WTC11 (cell line): ENCODE data around the gene KNSTRN. TPM values are rescaled to one million over a fixed set of nuclear protein-coding genes. Genes with fewer than 3 reads are reported as not detected.

Source experiments
- ATAC-seq: fragments of 200-7000 bp; cut with Tn5 transposase; 2 replicates; pipeline ENCODE4 v1.10.0; 2021; ENCODE audit warnings: mild to moderate bottlenecking, moderate library complexity
- CTCF ChIA-PET: fragments of 300-600 bp; sonication (Branson Sonifier 250); formaldehyde crosslinking; loops from one replicate; lab custom pipeline; 2021; ENCODE audit warnings: antibody characterized with exemption; lab: Charles Lee
- POLR2A ChIA-PET: fragments of 350-600 bp; sonication (Branson Sonifier 250); formaldehyde crosslinking; loops from one replicate; lab custom pipeline; 2021; ENCODE audit warnings: antibody characterized with exemption; lab: Charles Lee
- DNase-seq: peaks from one replicate; pipeline ENCODE4 v3.0.0; 2021; ENCODE audit warnings: low spot score
- H3K27ac Mint-ChIP-seq: 2 replicates; pipeline ENCODE4 v1.8.0; 2021; ENCODE audit warnings: mixed read lengths
- H3K27me3 Mint-ChIP-seq: 2 replicates; pipeline ENCODE4 v1.8.0; 2021; ENCODE audit warnings: low read depth, mild to moderate bottlenecking, moderate library complexity, mixed read lengths
- H3K36me3 Mint-ChIP-seq: 2 replicates; pipeline ENCODE4 v1.8.0; 2021; ENCODE audit warnings: mixed read lengths
- H3K4me1 Mint-ChIP-seq: 2 replicates; pipeline ENCODE4 v1.8.0; 2022; ENCODE audit warnings: mixed read lengths
- H3K4me3 Mint-ChIP-seq: 2 replicates; pipeline ENCODE4 v1.8.0; 2021; ENCODE audit warnings: mild to moderate bottlenecking, moderate library complexity, mixed read lengths
- H3K9me3 Mint-ChIP-seq: 2 replicates; pipeline ENCODE4 v1.8.0; 2021; ENCODE audit warnings: mixed read lengths
- AFF4 ChIP-seq: sonication (generic); formaldehyde crosslinking; IDR thresholded peaks from 2 replicates; pipeline ENCODE4 v1.8.1; 2023; ENCODE audit warnings: mild to moderate bottlenecking, missing genetic modification reagents, borderline replicate concordance
- ATF1 ChIP-seq: sonication (generic); formaldehyde crosslinking; IDR thresholded peaks from 2 replicates; pipeline ENCODE4 v1.8.1; 2023; ENCODE audit warnings: mild to moderate bottlenecking, moderate library complexity, missing genetic modification reagents
- ATF6 ChIP-seq: sonication (generic); formaldehyde crosslinking; IDR thresholded peaks from 2 replicates; pipeline ENCODE4 v1.8.1; 2023; ENCODE audit warnings: mild to moderate bottlenecking, missing genetic modification reagents
- CREM ChIP-seq: sonication (generic); formaldehyde crosslinking; IDR thresholded peaks from 2 replicates; pipeline ENCODE4 v1.8.1; 2022; ENCODE audit warnings: mild to moderate bottlenecking, missing genetic modification reagents, moderate library complexity
- ESRRA ChIP-seq: sonication (generic); formaldehyde crosslinking; IDR thresholded peaks from 2 replicates; pipeline ENCODE4 v1.8.1; 2022; ENCODE audit warnings: mild to moderate bottlenecking, missing genetic modification reagents, borderline replicate concordance
- GABPB1 ChIP-seq: sonication (generic); formaldehyde crosslinking; IDR thresholded peaks from 2 replicates; pipeline ENCODE4 v1.8.1; 2023; ENCODE audit warnings: mild to moderate bottlenecking, missing genetic modification reagents
- NFATC4 ChIP-seq: fragments of 250-450 bp; sonication (Bioruptor Pico); IDR thresholded peaks from 2 replicates; pipeline ENCODE4 v1.9.0; 2021; ENCODE audit warnings: mild to moderate bottlenecking
- NR1H2 ChIP-seq: sonication (generic); formaldehyde crosslinking; IDR thresholded peaks from 2 replicates; pipeline ENCODE4 v1.9.0; 2021; ENCODE audit warnings: mild to moderate bottlenecking, moderate library complexity, missing genetic modification reagents
- PRRX2 ChIP-seq: fragments of 250-450 bp; sonication (Bioruptor Pico); IDR thresholded peaks from 2 replicates; pipeline ENCODE4 v1.8.0; 2021; ENCODE audit warnings: mild to moderate bottlenecking
- TEAD4 ChIP-seq: sonication (generic); formaldehyde crosslinking; IDR thresholded peaks from 2 replicates; pipeline ENCODE4 v1.8.0; 2022; ENCODE audit warnings: mild to moderate bottlenecking, missing genetic modification reagents
- ZNF232 ChIP-seq: sonication (generic); formaldehyde crosslinking; IDR thresholded peaks from 2 replicates; pipeline ENCODE4 v1.8.0; 2022; ENCODE audit warnings: mild to moderate bottlenecking, missing genetic modification reagents
- ZNF317 ChIP-seq: sonication (generic); formaldehyde crosslinking; IDR thresholded peaks from 2 replicates; pipeline ENCODE4 v1.8.1; 2023; ENCODE audit warnings: low read depth, mild to moderate bottlenecking, moderate library complexity, missing genetic modification reagents, borderline replicate concordance
- ZSCAN18 ChIP-seq: fragments of 250-450 bp; sonication (Bioruptor Pico); IDR thresholded peaks from 2 replicates; pipeline ENCODE4 v2.1.2; 2022; ENCODE audit warnings: mild to moderate bottlenecking, moderate library complexity
- total RNA-seq: library from RNA; stranded (reverse); gene quantifications from 3 replicates; pipeline ENCODE4 v1.2.3, GENCODE V29; 2021
- TF ChIP-seq, protein P1 (sequence below): sonication (generic); formaldehyde crosslinking; IDR thresholded peaks from 2 replicates; pipeline ENCODE4 v1.8.1; 2023; ENCODE audit warnings: mild to moderate bottlenecking, missing genetic modification reagents
- TF ChIP-seq, protein P2 (sequence below): sonication (generic); formaldehyde crosslinking; IDR thresholded peaks from 2 replicates; pipeline ENCODE4 v1.8.1; 2023; ENCODE audit warnings: mild to moderate bottlenecking, missing genetic modification reagents, moderate library complexity

KNSTRN gene
- total RNA-seq, 1 experiment from 2014 or later: 73.4 TPM

GRCh38 chr15:40410476-40410875 is 28.0 kb downstream of the KNSTRN start (continued):
- no peak for TF ChIP-seq AFF4 (CRISPR knock-in tag)
- TF ChIP-seq, protein P1, sequence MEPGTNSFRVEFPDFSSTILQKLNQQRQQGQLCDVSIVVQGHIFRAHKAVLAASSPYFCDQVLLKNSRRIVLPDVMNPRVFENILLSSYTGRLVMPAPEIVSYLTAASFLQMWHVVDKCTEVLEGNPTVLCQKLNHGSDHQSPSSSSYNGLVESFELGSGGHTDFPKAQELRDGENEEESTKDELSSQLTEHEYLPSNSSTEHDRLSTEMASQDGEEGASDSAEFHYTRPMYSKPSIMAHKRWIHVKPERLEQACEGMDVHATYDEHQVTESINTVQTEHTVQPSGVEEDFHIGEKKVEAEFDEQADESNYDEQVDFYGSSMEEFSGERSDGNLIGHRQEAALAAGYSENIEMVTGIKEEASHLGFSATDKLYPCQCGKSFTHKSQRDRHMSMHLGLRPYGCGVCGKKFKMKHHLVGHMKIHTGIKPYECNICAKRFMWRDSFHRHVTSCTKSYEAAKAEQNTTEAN (CRISPR knock-in tag): no peak
- no peak for TF ChIP-seq ATF1 (CRISPR knock-in tag)
- no peak for TF ChIP-seq ESRRA (CRISPR knock-in tag)
- TF ChIP-seq PRRX2 (CRISPR knock-in tag): no peak
- TF ChIP-seq ZNF317 (CRISPR knock-in tag): no peak
- no peak for TF ChIP-seq ZSCAN18 (CRISPR knock-in tag)
- no peak for TF ChIP-seq ZNF232 (CRISPR knock-in tag)
- TF ChIP-seq NR1H2 (CRISPR knock-in tag): no peak
- no peak for TF ChIP-seq ATF6 (CRISPR knock-in tag)
- TF ChIP-seq, protein P2, sequence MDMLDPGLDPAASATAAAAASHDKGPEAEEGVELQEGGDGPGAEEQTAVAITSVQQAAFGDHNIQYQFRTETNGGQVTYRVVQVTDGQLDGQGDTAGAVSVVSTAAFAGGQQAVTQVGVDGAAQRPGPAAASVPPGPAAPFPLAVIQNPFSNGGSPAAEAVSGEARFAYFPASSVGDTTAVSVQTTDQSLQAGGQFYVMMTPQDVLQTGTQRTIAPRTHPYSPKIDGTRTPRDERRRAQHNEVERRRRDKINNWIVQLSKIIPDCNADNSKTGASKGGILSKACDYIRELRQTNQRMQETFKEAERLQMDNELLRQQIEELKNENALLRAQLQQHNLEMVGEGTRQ (CRISPR knock-in tag): no peak
- no peak for TF ChIP-seq CREM (CRISPR knock-in tag)
- no peak for TF ChIP-seq NFATC4

GRCh38 chr15:40412095-40412759 is 29.7 kb downstream of the KNSTRN start:
- Mint-ChIP-seq H3K4me1 (peaks cover 4% of the 10 kb centered on the region), H3K4me3 (no peak overlapping the region), H3K36me3 (peaks cover 72% of the 10 kb centered on the region)
- ATAC-seq: no peak
- peak; percentile 77 for TF ChIP-seq GABPB1 (CRISPR knock-in tag)
- no peak for TF ChIP-seq TEAD4 (CRISPR knock-in tag)
- TF ChIP-seq, all 79 proteins: peak for 1
- ChIA-PET POLR2A (no interaction called here), CTCF (interaction anchor here (0.8 kb wide), 1 partner anchor 121 kb away, joined by 3 read pairs; no protein-coding TSS in a partner anchor)
- no peak for DNase-seq
- Mint-ChIP-seq H3K27ac (no peak overlapping the region), H3K27me3 (no peaks in the 10 kb centered on the region), H3K9me3 (no peaks in the 10 kb centered on the region)
